GM23338 (cell line): ENCODE results near the gene CRYBG3.

Experiments
- CREB1 ChIP-seq: fragments of 250-450 bp; sonication (Bioruptor Pico); IDR thresholded peaks from 2 replicates; pipeline ENCODE4 v1.5.0; 2020; ENCODE audit warnings: low read depth, mild to moderate bottlenecking, moderate library complexity
- CTCF ChIP-seq, 2 experiments: fragments of 200-600 bp in 1 of 2; sonication (generic) in 1 of 2; conservative IDR thresholded peaks; 2 replicates each; pipeline versions ENCODE4 v1.5.1 to v1.6.1; 2016 to 2017; ENCODE audit warnings: antibody characterized with exemption in 2 of 2, low read depth in 2 of 2, mild to moderate bottlenecking in 2 of 2, moderate library complexity in 1 of 2
- ETS1 ChIP-seq: IDR thresholded peaks from 2 replicates; pipeline ENCODE4 v1.6.1; 2016; ENCODE audit warnings: antibody characterized with exemption
- EZH2 ChIP-seq: fragments of 200-600 bp; sonication (generic); IDR thresholded peaks from one replicate; pipeline ENCODE4 v1.8.0; 2017; ENCODE audit warnings: antibody characterized with exemption, mild to moderate bottlenecking, low read depth; ENCODE audit not compliant: unreplicated experiment
- EZH2phosphoT487 ChIP-seq: fragments of 200-600 bp; sonication (generic); IDR thresholded peaks from one replicate; pipeline ENCODE4 v1.8.1; 2018; ENCODE audit warnings: antibody characterized with exemption; ENCODE audit not compliant: unreplicated experiment
- JUNB ChIP-seq: IDR thresholded peaks from one replicate; pipeline ENCODE4 v1.6.1; 2016; ENCODE audit warnings: antibody characterized with exemption; ENCODE audit not compliant: unreplicated experiment
- NANOG ChIP-seq: IDR thresholded peaks from 2 replicates; pipeline ENCODE4 v1.6.1; 2016; ENCODE audit warnings: antibody characterized with exemption, borderline replicate concordance
- POLR2AphosphoS5 ChIP-seq: IDR thresholded peaks from 2 replicates; pipeline ENCODE4 v1.6.1; 2016; ENCODE audit warnings: antibody characterized with exemption, low read depth
- REST ChIP-seq: IDR thresholded peaks from one replicate; pipeline ENCODE4 v1.6.1; 2018; ENCODE audit warnings: antibody characterized with exemption; ENCODE audit not compliant: unreplicated experiment
- STAT1 ChIP-seq: IDR thresholded peaks from one replicate; pipeline ENCODE4 v1.6.1; 2016; ENCODE audit warnings: antibody characterized with exemption; ENCODE audit not compliant: unreplicated experiment
- ZNF462 ChIP-seq: fragments of 250-450 bp; sonication (Bioruptor Pico); IDR thresholded peaks from 2 replicates; pipeline ENCODE4 v1.5.0; 2020; ENCODE audit warnings: mild to moderate bottlenecking, moderate library complexity

- no peak for TF ChIP-seq STAT1
- no peak for TF ChIP-seq EZH2phosphoT487
- no peak for TF ChIP-seq REST
- TF ChIP-seq CTCF (conservative IDR thresholded peaks at IDR 0.05; ENCODE audit: low read depth in 2 of 2) = no peak
- no peak for TF ChIP-seq EZH2
- TF ChIP-seq JUNB = no peak
- no peak for TF ChIP-seq NANOG
- TF ChIP-seq POLR2AphosphoS5 = no peak
- TF ChIP-seq ZNF462 = no peak
- no peak for TF ChIP-seq CREB1 (CRISPR knock-in tag)
- TF ChIP-seq ETS1 = no peak
Measured at GRCh38 chr3:97987306-97987705, 165.5 kb downstream of the CRYBG3 start.
